Gastrocnemius medialis (tissue), 4 donors: Measurements from ENCODE around the gene PACSIN2. TPM values are rescaled to one million over a fixed set of nuclear protein-coding genes. Genes with fewer than 3 reads are reported as not detected.

Source experiments
- ATAC-seq, 2 donors: fragments of 150-250 bp; one replicate each; pipeline ENCODE4 v1.9.1; 2016
- DNase-seq, 2 donors: peaks; one replicate each; pipeline ENCODE4 v3.0.0-alpha.2; 2019
- H3K27ac ChIP-seq, 4 donors: fragments of 200-600 bp; sonication (generic); 1 replicate in 1 of 4; 2 replicates in 3 of 4; pipeline ENCODE4 v1.5.1; 2016 to 2018; ENCODE audit warnings: mild to moderate bottlenecking in 2 of 4, moderate library complexity in 1 of 4
- H3K27me3 ChIP-seq, 3 donors: fragments of 200-600 bp; sonication (generic) in 2 of 3; 1 replicate in 1 of 3; 2 replicates in 2 of 3; pipeline versions ENCODE4 v1.5.1 to v1.6.0; 2016 to 2019; ENCODE audit warnings: mild to moderate bottlenecking in 1 of 3, moderate library complexity in 1 of 3
- H3K36me3 ChIP-seq, 2 donors: fragments of 200-600 bp; sonication (generic) in 1 of 2; one replicate each; pipeline ENCODE4 v1.5.1; 2017 to 2018
- H3K4me1 ChIP-seq, 2 donors: fragments of 200-600 bp; sonication (generic) in 1 of 2; one replicate each; pipeline ENCODE4 v1.5.1; 2016 to 2017; ENCODE audit warnings: mild to moderate bottlenecking in 2 of 2
- H3K4me3 ChIP-seq, 4 donors: fragments of 200-600 bp; sonication (generic) in 3 of 4; 1 replicate in 1 of 4; 2 replicates in 3 of 4; pipeline ENCODE4 v1.5.1; 2016 to 2019; ENCODE audit warnings: mild to moderate bottlenecking in 2 of 4
- H3K9me3 ChIP-seq, 3 donors: fragments of 200-600 bp; sonication (generic) in 2 of 3; 1 replicate in 1 of 3; 2 replicates in 2 of 3; pipeline ENCODE4 v1.5.1; 2016 to 2019
- CTCF ChIP-seq, 5 experiments: fragments of 450-650 bp in 3 of 5; fragments of 200-600 bp in 2 of 5; sonication (generic) in 2 of 5; IDR thresholded peaks in 4 of 5; conservative IDR thresholded peaks in 1 of 5; 1 replicate in 4 of 5; 2 replicates in 1 of 5; pipeline ENCODE4 v1.5.1; 2016 to 2019; ENCODE audit warnings: antibody characterized with exemption in 5 of 5, mild to moderate bottlenecking in 3 of 5, moderate library complexity in 3 of 5
- POLR2A ChIP-seq, 2 donors: fragments of 450-650 bp; IDR thresholded peaks; one replicate each; pipeline ENCODE4 v1.6.1; 2017; ENCODE audit warnings: antibody characterized with exemption in 2 of 2, mild to moderate bottlenecking in 2 of 2, moderate library complexity in 2 of 2
- in situ Hi-C, 4 donors: fragments of 200-750 bp; cut with MboI; loops; one replicate each; pipeline versions ENCODE4 v1.15.0 to v1.8.0; 2017; ENCODE audit warnings: low sequenced_read_pairs in 4 of 4
- intact Hi-C: fragments of 100-400 bp; cut with DNase I; formaldehyde crosslinking; loops from one replicate; pipeline ENCODE4 v1.15.1; 2023; ENCODE audit warnings: low total_unique reads
- total RNA-seq, 4 donors: library from RNA; depleted of rRNA; stranded (reverse); fragments of >200 nt; gene quantifications; one replicate each; pipeline versions ENCODE4 v1.1.0 to v1.2.3, GENCODE V29; 2016

Gene PACSIN2
- total RNA-seq, 4 donors from 2014 or later, result 37.3 to 45.9 (median 39.8) TPM

- intact Hi-C loops, result no loop called here
- no peak for ATAC-seq
These were observed 22.9 kb downstream of the PACSIN2 start for GRCh38 chr22:42992092-42992491.

GRCh38 chr22:42991010-42991651 lies 23.8 kb downstream of the PACSIN2 start:
- no peak for TF ChIP-seq CTCF (IDR thresholded peaks at IDR 0.05 in 4 of 5, conservative IDR thresholded peaks at IDR 0.05 in 1 of 5)
- no peak for TF ChIP-seq POLR2A (IDR thresholded peaks at IDR 0.05)
- H3K4me1 ChIP-seq, result peaks cover 29 to 46% of the 10 kb centered on the region in 2 donors
- in situ Hi-C loops, result no loop called here

More at GRCh38 chr22:42992092-42992491, 22.9 kb downstream of the PACSIN2 start:
- H3K27me3 ChIP-seq, result no peaks in the 10 kb centered on the region
- no peak for TF ChIP-seq CTCF (IDR thresholded peaks at IDR 0.05 in 4 of 5, conservative IDR thresholded peaks at IDR 0.05 in 1 of 5)
- no peak for TF ChIP-seq POLR2A (IDR thresholded peaks at IDR 0.05)
- no peaks in the 10 kb centered on the region for H3K36me3 ChIP-seq
- H3K9me3 ChIP-seq, result no peaks in the 10 kb centered on the region
- in situ Hi-C loops, result no loop called here
- H3K4me1 ChIP-seq, result peaks cover 38 to 55% of the 10 kb centered on the region in 2 donors
- H3K27ac ChIP-seq, result no peak overlapping the region
- no peak for DNase-seq
- H3K4me3 ChIP-seq, result no peak overlapping the region

GRCh38 chr22:42990131-42990838 lies 24.7 kb downstream of the PACSIN2 start:
- Histone ChIP-seq H3K36me3 (no peaks in the 10 kb centered on the region), H3K27ac (peak overlapping the region in 2 of 4 donors; percentile 30 to 69), H3K4me1 (peaks cover 22 to 40% of the 10 kb centered on the region in 2 donors), H3K9me3 (no peaks in the 10 kb centered on the region), H3K27me3 (no peaks in the 10 kb centered on the region), H3K4me3 (no peak overlapping the region)
- intact Hi-C loops, result no loop called here
- TF ChIP-seq POLR2A (IDR thresholded peaks at IDR 0.05) (no peak), CTCF (IDR thresholded peaks at IDR 0.05 in 4 of 5, conservative IDR thresholded peaks at IDR 0.05 in 1 of 5) (peak in 1 of 5 experiments; percentile 35)
- in situ Hi-C loops, result no loop called here
- DNase-seq (peak; percentile 48 to 75), ATAC-seq (peak; percentile 91 to 94)

More at GRCh38 chr22:42991010-42991651, 23.8 kb downstream of the PACSIN2 start:
- H3K9me3 ChIP-seq, result no peaks in the 10 kb centered on the region
- ATAC-seq, result peak in 1 of 2 donors; percentile 35
- H3K4me3 ChIP-seq, result no peak overlapping the region
- H3K27me3 ChIP-seq, result no peaks in the 10 kb centered on the region
- no peak for DNase-seq
- peak overlapping the region in 1 of 4 donors; percentile 69 for H3K27ac ChIP-seq
- no peaks in the 10 kb centered on the region for H3K36me3 ChIP-seq
- intact Hi-C loops, result no loop called here

GRCh38 chr22:42986115-42986514 lies 28.8 kb downstream of the PACSIN2 start:
- Histone ChIP-seq H3K27ac (no peak overlapping the region), H3K4me3 (no peak overlapping the region), H3K9me3 (no peaks in the 10 kb centered on the region), H3K4me1 (peaks cover 0 to 12% of the 10 kb centered on the region in 2 donors), H3K27me3 (no peaks in the 10 kb centered on the region), H3K36me3 (no peaks in the 10 kb centered on the region)
- in situ Hi-C loops (no loop called here), intact Hi-C loops (no loop called here)
- DNase-seq (no peak), ATAC-seq (no peak)
- TF ChIP-seq POLR2A (IDR thresholded peaks at IDR 0.05), result no peak
- TF ChIP-seq CTCF (IDR thresholded peaks at IDR 0.05 in 4 of 5, conservative IDR thresholded peaks at IDR 0.05 in 1 of 5), result no peak
